Endodermal cell (in vitro differentiated cells): ENCODE measurements around the gene PRKACG. TPM values are rescaled to one million over a fixed set of nuclear protein-coding genes. Genes with fewer than 3 reads are reported as not detected.
A peak's percentile ranks its signal among the peaks of the same experiment; 100 is the strongest.

Experiments
- DNase-seq: peaks from one replicate; pipeline ENCODE4 v3.0.0-alpha.2; 2017
- H3K27ac ChIP-seq: 2 replicates; pipeline ENCODE4 v1.5.1; 2013; ENCODE audit warnings: mild to moderate bottlenecking, low read depth, low read length, moderate library complexity
- H3K27me3 ChIP-seq: 2 replicates; pipeline ENCODE4 v1.6.1; 2013; ENCODE audit warnings: mild to moderate bottlenecking, low read length, moderate library complexity; ENCODE audit not compliant: insufficient read depth, control insufficient read depth, poor library complexity, severe bottlenecking
- H3K36me3 ChIP-seq: 2 replicates; pipeline ENCODE4 v1.7.0; 2013; ENCODE audit warnings: mild to moderate bottlenecking, low read length, moderate library complexity; ENCODE audit not compliant: control insufficient read depth, insufficient read depth
- H3K4me1 ChIP-seq: one replicate; pipeline ENCODE4 v1.7.0; 2013; ENCODE audit warnings: low read length; ENCODE audit not compliant: control insufficient read depth, insufficient read depth
- H3K4me3 ChIP-seq: 2 replicates; pipeline ENCODE4 v1.5.1; 2013; ENCODE audit warnings: mild to moderate bottlenecking, low read length, moderate library complexity
- H3K9ac ChIP-seq: 2 replicates; pipeline ENCODE4 v1.6.1; 2013; ENCODE audit warnings: mild to moderate bottlenecking, low read length, moderate library complexity; ENCODE audit not compliant: poor library complexity, severe bottlenecking; ENCODE audit errors: extremely low read depth
- H3K9me3 ChIP-seq: 2 replicates; pipeline ENCODE4 v1.6.1; 2013; ENCODE audit warnings: mild to moderate bottlenecking, low read length, moderate library complexity; ENCODE audit not compliant: control insufficient read depth
- H3K27ac Mint-ChIP-seq: 2 replicates; pipeline ENCODE4 v1.8.0; 2020; ENCODE audit warnings: mixed read lengths
- H3K27me3 Mint-ChIP-seq: 2 replicates; pipeline ENCODE4 v1.8.0; 2021; ENCODE audit warnings: mild to moderate bottlenecking, mixed read lengths; ENCODE audit not compliant: insufficient read depth
- H3K36me3 Mint-ChIP-seq: 2 replicates; pipeline ENCODE4 v1.8.0; 2020; ENCODE audit warnings: low read depth, mixed read lengths
- H3K4me1 Mint-ChIP-seq: 2 replicates; pipeline ENCODE4 v1.8.0; 2020; ENCODE audit warnings: mixed read lengths
- H3K4me3 Mint-ChIP-seq: 2 replicates; pipeline ENCODE4 v1.8.0; 2020; ENCODE audit warnings: mild to moderate bottlenecking, moderate library complexity, mixed read lengths
- H3K9me3 Mint-ChIP-seq: 2 replicates; pipeline ENCODE4 v1.8.0; 2020; ENCODE audit warnings: mild to moderate bottlenecking, mixed read lengths
- CTCF ChIP-seq: fragments of 200-600 bp; sonication (generic); conservative IDR thresholded peaks from 2 replicates; pipeline ENCODE4 v1.5.0; 2021; ENCODE audit warnings: antibody characterized with exemption, mild to moderate bottlenecking
- WGBS, 2 experiments: methylation state at CpG; one replicate each; pipeline versions ENCODE4 v1.1.5 to v1.1.7; 2013; ENCODE audit warnings: missing lambda C conversion rate in 2 of 2, mixed read lengths in 1 of 2; ENCODE audit not compliant: insufficient coverage in 1 of 2, insufficient read length in 1 of 2; 5-methylcytosine and 5-hydroxymethylcytosine counted together
- long read RNA-seq, 4 experiments: library from polyadenylated mRNA in 2 of 4; library from RNA in 1 of 4; library from capped mRNA in 1 of 4; stranded (forward) in 3 of 4; unstranded in 1 of 4; transcript quantifications; one replicate each; pipeline ENCODE4 v2.0.0, GENCODE V29; 2020 to 2021; ENCODE audit warnings: inconsistent platforms in 1 of 4
- polyA plus RNA-seq, 2 experiments: library from polyadenylated mRNA; stranded (reverse); fragments of 50-300 nt; gene quantifications; one replicate each; pipeline ENCODE4 v1.2.3, GENCODE V29; 2013
- total RNA-seq, 2 donors: library from RNA; stranded (reverse); fragmentation: NEBNext Ultra II Directional in 1 of 2; extraction: Animal tissue kit (Norgen Biotek cat#: 25700) in 1 of 2; gene quantifications; 2 replicates in 1 of 2; 3 replicates in 1 of 2; pipeline ENCODE4 v1.2.1, GENCODE V29; 2021

PRKACG gene
- total RNA-seq: not detected
- polyA plus RNA-seq (2013, experiment 1 of 2): not detected
- polyA plus RNA-seq (2013, experiment 2 of 2): not detected
- long read RNA-seq, experiment 1: 0 reads
- long read RNA-seq, experiment 2: 0 reads
- long read RNA-seq, experiment 3: 0 reads
- long read RNA-seq, experiment 4: 0 reads

DNA sequence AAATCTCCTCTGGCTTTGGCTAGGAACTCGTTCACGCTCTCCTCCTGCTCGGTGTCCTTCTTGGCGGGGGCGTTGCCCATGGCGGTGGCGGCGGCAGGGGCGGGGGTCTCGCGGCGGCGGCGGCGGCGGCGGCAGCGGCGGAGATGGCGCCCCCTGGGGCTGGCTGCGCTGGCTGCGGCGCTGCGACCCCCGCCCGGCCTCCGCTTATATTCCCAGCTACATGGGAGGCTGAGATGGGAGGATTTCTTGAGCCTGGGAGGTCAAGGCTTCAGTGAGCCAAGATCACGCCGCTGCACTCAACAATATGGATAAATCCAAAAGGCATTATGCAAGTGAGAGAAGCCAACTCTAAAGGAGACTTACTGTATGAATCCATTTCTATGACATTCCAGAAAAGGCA lies at the start of gene PRKACG:
Gene PRKACG, minus strand, starts transcription at position 101 of the 400 bp plus-strand sequence. Its CDS starts 21 bp downstream, at position 80.
- Mint-ChIP-seq H3K27me3 (no peaks in the 10 kb centered on the region), H3K27ac (no peak within 1 kb of the TSS), H3K4me1 (peaks cover 13% of the 10 kb centered on the region), H3K9me3 (peaks cover 9% of the 10 kb centered on the region), H3K36me3 (no peaks in the 10 kb centered on the region), H3K4me3 (no peak within 1 kb of the TSS)
- TF ChIP-seq CTCF: no peak
- H3K4me1 ChIP-seq: no peaks in the 10 kb centered on the region
- no peak within 1 kb of the TSS for H3K27ac ChIP-seq
- H3K27me3 ChIP-seq: no peaks in the 10 kb centered on the region
- no peak within 1 kb of the TSS for H3K9ac ChIP-seq
- no peaks in the 10 kb centered on the region for H3K9me3 ChIP-seq
- peaks cover 4% of the 10 kb centered on the region for H3K36me3 ChIP-seq
- 95 to 99% methylated on average over 11 to 29 of the region's 29 CpGs for WGBS, 2 experiments
- no peak within 1 kb of the TSS for H3K4me3 ChIP-seq
- DNase-seq: no peak

- no peak for DNase-seq
- no peaks in the 10 kb centered on the region for H3K9me3 ChIP-seq
- H3K4me1 ChIP-seq: no peaks in the 10 kb centered on the region
- Mint-ChIP-seq H3K27me3 (no peaks in the 10 kb centered on the region), H3K4me3 (no peak overlapping the region), H3K36me3 (peaks cover 51% of the 10 kb centered on the region), H3K9me3 (no peaks in the 10 kb centered on the region), H3K4me1 (peaks cover 15% of the 10 kb centered on the region), H3K27ac (no peak overlapping the region)
- peaks cover 43% of the 10 kb centered on the region for H3K36me3 ChIP-seq
- H3K4me3 ChIP-seq: no peak overlapping the region
- no peak for TF ChIP-seq CTCF
- no peak overlapping the region for H3K9ac ChIP-seq
- H3K27me3 ChIP-seq: no peaks in the 10 kb centered on the region
- H3K27ac ChIP-seq: no peak overlapping the region
- WGBS, 2 experiments: 80 to 99% methylated on average over 1 to 5 of the region's 5 CpGs
Observed at GRCh38 chr9:69062195-69062594, 48.3 kb upstream of the PRKACG start.

DNA sequence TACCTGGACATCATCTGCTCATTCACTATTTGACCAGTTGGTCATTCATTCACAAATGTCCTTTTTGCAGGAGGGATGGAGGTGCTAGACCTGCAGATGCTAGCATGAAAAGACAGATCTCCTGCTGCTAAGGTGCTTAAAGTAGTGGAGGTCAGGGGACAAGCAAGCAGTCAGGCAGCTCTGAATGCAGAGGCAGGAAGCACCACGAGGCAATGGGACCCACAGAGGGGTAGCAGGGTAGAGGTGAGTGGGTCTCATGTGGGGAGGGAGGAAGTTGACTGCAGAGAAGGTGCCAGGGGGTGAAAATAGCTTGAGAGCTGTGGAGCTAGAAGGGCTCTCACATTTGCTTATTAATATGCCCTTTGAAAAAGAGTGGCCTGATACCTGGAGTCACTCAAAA lies 46.9 kb upstream of the PRKACG start:
- Mint-ChIP-seq H3K27ac (peak overlapping the region; percentile 7), H3K27me3 (no peaks in the 10 kb centered on the region), H3K36me3 (peaks cover 52% of the 10 kb centered on the region), H3K9me3 (no peaks in the 10 kb centered on the region), H3K4me3 (no peak overlapping the region), H3K4me1 (peaks cover 10% of the 10 kb centered on the region)
- Histone ChIP-seq H3K9me3 (no peaks in the 10 kb centered on the region), H3K4me3 (no peak overlapping the region), H3K36me3 (peaks cover 44% of the 10 kb centered on the region), H3K27me3 (no peaks in the 10 kb centered on the region), H3K27ac (no peak overlapping the region), H3K4me1 (no peaks in the 10 kb centered on the region), H3K9ac (no peak overlapping the region)
- TF ChIP-seq CTCF: no peak
- 41% methylated on average over 1 of the region's 1 CpG; no CpG with 5 or more reads in 1 of the 2 experiments for WGBS, 2 experiments
- DNase-seq: peak; percentile 77
